ENCODE results near the gene TGIF2LY.
"Not testable (repeated sequence)": the region's sequence is repeated elsewhere in the genome, so short reads cannot be mapped to it uniquely, and the experiment has no call there.

TGIF2LY gene

GRCh38 chrY:3578767-3579166, at the start of gene TGIF2LY:
TGIF2LY (plus strand) TSS chrY:3579067; CDS start chrY:3579245, 178 bp downstream.
- not testable (repeated sequence) for DNase-seq

All from activated T-cell treated with anti-CD3 and anti-CD28 coated beads, Interleukin-2, amount 50 U/mL, for 1 hour (primary cell).